Measurements from ENCODE around the gene PSMC4.

The PSMC4 gene

GRCh38 chr19:39993605-39994004 lies 22.6 kb downstream of the PSMC4 start:
- no peak for DNase-seq (ENCODE audit: low read depth)

DNA sequence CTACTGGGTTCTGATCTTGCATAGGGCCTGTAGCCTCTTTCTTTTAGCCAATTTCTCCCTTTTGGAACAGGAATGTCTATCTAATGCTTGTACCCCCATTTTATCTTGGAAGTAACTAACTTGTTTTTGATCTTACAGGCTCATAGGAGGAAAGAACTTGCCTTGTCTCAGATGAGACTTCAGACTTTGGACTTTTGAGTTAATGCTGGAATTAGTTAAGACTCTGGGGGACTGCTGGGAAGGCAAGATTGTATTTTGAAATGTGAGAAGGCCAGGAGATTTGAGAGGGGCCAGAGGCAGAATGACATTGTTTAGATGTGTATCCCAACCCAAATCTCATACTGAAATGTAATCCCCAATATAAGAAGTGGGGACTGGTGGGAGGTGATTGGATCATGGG lies 23.4 kb downstream of the PSMC4 start:
- no peak for DNase-seq (ENCODE audit: low read depth)

DNA sequence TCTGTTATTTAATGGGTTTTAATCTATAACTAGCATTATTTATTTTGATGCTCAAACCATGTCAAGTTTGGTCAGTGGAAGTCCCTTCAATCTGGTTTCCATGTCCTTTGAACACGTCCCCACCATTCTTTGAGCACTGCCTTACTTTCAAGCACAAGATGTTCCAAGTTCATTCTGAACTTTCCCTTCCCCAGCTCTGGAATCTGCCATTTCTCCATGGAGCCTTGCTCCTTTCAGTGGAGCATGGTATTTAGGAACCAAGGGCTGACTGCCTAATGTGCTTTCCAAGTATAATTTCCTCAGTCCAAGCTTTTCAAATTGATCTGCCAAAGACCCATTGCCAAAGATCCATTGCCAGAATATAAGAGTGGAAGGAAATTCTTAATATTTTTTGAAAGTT lies 24.8 kb downstream of the PSMC4 start:
- no peak for DNase-seq (ENCODE audit: low read depth)

DNA sequence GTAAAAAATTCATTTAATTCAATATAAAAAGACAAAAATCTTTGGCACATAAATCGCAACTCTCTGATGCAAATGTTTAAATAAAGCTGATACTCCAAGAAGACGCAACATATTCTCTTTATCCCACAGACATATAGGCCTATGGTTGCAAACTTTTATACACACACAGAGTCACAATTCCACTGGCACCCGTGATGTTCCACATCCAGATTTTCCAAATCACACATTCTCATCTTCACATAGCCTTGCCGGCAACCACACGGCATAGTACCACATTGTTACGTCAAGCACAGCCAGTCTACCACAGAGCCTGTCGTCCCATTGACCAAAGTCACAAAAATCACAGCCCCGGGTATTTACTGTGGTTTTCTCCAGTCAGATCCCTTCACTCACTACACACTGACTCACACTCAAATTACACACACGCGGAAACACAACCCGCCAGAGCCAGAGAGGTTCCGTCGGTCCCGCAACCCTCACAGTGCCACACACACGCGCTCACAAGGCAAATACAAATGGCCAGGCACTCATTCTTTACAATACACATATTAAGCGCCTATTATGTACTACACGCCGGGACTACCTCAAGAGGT lies 25.3 kb downstream of the PSMC4 start:
- no peak for DNase-seq (ENCODE audit: low read depth)

DNA sequence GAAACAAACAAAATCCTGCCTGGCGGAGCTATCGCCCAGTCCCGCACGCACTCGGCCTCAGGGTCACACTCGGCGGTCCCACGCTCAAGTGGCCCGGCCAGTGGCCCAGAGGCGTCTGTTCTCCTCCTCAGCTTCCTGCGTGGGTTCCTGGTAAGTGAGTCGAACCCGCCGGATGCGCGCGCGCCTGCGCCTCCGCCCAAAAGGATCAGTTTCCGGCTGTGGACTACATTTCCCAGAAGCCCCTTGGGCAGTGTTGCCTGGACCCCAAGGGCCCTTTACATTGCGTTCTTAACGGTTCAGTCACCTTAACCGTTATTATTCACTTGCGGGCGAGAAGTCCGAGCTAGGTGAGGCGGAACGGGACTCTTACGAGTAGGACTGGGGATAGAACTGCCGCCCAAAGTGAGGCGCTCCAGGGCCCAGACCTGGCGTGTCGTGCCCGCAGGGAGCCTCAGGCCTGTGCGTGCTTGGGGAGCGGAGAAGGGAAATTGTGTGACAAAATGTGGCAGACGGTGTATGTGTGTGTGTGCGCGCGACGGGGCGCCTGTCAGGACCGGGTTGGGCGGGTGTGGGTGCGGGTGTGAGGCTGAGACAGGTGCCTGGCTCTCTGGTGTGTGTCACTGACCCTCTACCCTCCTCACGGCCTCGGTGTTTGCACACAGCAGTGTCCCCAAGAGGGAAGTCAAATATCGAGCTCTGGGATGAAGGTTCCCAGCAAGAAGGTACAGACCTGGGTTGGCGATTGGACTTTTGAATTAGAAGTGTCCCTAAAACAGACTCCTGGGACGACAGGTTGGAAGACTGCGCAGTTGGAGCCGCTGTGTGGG lies 26.1 kb downstream of the PSMC4 start, which contains the start of gene ZNF546:
Gene ZNF546, plus strand, starts transcription at position 250 of the 827 bp plus-strand sequence. CDS start 1,267 bp downstream, outside the sequence.
- DNase-seq (ENCODE audit: low read depth) = peak; percentile 60

- DNase-seq (ENCODE audit: low read depth) = no peak
Observed at GRCh38 chr19:39997638-39998216, 26.8 kb downstream of the PSMC4 start.

GRCh38 chr19:39998501-39998900 lies 27.5 kb downstream of the PSMC4 start:
- no peak for DNase-seq (ENCODE audit: low read depth)

DNA sequence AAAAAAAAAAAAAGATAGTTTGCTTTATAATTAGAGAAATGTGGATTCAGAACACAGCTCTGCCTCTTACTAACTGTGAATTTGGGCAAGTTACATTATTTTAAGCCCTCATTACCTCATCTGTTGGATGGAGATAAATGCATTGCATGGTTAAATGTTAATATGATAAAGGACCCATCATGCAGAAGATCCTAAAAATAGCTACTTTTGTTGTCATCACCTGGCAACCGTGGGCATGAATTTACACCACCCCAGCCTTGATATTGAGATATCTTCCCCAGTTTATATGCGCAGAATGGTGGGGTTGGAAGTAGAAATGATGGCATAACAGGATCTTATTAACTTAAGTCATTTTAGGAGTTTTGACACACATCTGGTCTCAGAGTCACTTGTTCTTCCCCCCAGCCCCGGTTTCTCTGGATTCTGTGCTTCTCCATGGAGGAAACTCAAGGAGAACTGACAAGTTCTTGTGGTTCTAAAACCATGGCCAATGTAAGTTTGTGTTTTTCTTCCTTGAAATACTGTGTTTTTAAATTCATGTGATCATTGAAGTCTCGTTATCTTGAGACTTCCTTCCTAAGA lies 34.8 kb downstream of the PSMC4 start:
- no peak for DNase-seq (ENCODE audit: low read depth)

GRCh38 chr19:40006273-40006691 lies 35.3 kb downstream of the PSMC4 start:
- DNase-seq (ENCODE audit: low read depth) = peak; percentile 78

- DNase-seq (ENCODE audit: low read depth) = no peak
Observed at GRCh38 chr19:40009674-40010073, 38.7 kb downstream of the PSMC4 start.

GRCh38 chr19:40013991-40014390 lies 43.0 kb downstream of the PSMC4 start:
- no peak for DNase-seq (ENCODE audit: low read depth)

DNA sequence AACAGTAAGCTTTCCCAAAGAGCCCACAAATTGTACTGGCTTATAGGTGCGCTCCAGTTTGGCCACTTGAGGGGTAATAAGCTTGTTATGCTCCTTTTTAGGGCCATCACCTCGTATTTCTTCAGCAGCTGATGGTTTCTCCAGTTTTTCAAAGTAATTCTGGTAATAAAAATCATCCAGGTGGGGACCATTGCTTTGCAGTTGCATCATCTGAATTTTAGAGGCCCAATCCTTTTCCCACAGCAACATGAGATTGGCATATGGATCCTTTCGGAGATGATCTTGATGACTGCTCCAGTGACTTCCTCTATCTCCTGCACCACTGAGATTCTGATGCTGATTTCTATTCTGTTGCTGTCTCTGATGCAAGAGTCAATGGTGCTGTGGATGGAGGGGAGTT lies 53.0 kb downstream of the PSMC4 start:
- no peak for DNase-seq (ENCODE audit: low read depth)

GRCh38 chr19:40025938-40026596 lies 55.1 kb downstream of the PSMC4 start:
- no peak for DNase-seq (ENCODE audit: low read depth)

- DNase-seq (ENCODE audit: low read depth) = no peak
Observed at GRCh38 chr19:40026597-40026970, 55.6 kb downstream of the PSMC4 start.
